Measurements from ENCODE around the gene TMEM63C.
"Not testable (repeated sequence)": the region's sequence is repeated elsewhere in the genome, so short reads cannot be mapped to it uniquely, and the experiment has no call there.

The TMEM63C gene

DNA sequence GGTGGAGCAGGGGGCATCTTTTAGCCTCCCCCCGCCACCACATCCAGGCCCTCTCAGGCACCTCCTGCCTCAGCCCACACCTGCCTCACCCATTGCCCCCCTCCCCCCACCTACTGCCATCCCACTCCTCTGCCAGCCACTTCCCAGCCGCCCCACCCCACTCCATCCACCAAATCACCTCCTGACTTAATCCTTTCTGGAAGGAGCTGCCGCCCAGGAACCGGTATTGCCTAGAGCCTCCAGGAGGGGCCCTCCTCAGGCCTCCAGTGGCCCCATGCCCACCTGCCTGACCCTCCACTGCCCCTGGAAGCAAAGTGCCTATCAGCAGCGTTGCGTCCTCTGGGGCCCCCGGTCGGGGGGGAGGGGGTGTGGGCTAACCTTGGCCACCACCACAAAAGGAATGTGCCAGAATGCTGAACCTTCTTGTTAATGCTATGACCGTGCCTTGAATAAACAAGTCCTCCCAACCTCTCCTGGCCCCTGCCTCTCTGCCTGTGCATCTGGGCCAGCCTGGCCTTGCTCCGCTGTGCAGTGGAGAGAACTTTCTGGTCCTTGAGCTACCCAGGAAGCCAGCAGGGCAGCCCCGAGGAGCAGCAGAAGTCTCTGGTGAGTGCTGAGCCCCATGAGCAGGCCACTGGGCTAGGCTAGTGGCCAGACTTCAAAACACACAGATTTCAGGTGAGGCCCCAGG is 77.6 kb downstream of the TMEM63C start:
- no peak for DNase-seq

DNA sequence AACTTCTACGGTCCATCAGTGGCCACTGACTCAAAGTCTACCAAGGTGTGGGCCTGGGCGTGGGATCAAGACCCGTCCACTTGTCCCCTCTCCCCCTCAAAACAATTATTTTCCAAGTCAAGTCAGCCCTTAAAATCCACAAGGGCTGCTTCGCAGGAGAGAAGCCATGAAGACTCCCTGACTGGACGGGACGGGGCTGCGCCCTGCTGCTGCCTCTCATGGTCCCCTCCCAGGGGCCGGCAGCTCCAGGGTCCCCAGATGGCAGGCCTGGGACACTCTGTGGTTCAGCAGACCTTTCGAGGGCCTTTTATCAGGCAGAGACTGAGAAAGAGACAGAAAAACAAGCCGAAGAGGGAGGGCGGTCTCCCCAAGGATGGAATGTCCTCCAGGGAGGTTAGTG is 78.6 kb downstream of the TMEM63C start:
- no peak for DNase-seq

DNA sequence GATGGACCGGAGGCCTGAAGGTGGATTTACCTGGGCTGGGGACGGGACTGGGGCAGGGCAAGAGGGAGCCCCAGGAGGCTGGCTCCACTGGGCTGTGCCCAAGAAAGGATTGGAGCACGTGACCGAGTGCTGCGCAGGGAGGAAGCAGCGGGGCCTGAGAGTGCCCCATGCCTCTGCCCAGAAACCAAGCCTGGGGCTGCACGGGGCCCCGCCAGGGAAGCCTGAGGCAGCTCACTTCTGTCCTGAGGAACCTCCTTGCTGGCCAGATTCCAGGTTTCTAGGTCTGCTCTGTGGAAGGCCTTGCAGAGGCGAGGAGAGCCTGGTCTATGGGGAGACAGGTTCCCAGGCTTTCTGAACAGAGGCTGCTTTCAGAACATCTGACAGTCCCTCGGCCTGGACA is 79.0 kb downstream of the TMEM63C start:
- no peak for DNase-seq

DNA sequence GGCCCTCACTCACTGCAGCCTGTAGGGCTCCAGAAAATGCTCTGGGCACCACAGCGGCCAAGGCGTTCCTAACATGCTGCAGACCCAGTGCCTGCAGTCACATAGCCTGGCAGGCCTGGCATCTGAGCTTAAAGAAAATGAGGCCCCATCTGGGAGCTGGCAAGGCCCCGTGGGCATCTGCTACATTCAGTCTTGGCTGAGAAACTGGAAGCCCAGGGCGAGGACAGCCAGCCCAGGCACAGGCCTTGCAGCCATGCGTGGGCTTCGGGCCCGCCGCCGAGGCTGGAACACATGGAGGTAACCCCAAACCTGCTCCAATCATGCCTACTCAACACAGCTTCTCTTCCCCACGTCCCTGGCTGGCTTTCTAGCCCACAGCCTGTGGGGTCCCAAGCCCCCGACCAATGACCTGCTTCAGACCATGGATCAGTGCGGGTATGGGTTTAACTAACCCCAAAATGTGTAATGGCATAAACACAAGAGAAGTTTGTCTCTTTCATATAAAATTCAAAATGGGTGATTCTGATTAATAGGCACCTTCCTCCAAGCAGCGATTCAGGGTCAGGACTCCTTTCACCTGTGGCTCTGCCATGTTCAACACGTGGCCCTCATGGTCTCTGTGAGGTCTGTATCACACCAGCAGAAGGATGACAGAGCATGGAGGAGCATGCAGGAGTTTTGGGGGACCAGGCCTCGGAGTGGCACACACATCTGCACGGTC is 83.0 kb downstream of the TMEM63C start:
- no peak for DNase-seq

DNA sequence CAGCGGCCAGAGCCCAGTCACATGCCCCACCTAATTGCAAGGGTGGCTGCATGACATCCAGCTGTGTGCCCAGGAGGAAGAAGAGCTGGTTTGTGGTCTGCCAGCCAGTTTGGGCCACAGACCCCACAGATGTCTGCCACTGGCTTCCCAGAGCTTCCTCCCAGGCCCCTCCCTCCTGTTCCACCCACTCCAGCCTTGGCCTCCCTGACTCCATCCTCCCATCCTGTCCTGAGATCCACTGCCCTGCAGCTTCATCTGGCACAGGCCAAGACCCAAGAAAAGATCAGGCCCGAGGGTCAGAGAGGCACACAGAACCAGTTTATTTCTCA is 83.6 kb downstream of the TMEM63C start:
- DNase-seq: no peak

DNA sequence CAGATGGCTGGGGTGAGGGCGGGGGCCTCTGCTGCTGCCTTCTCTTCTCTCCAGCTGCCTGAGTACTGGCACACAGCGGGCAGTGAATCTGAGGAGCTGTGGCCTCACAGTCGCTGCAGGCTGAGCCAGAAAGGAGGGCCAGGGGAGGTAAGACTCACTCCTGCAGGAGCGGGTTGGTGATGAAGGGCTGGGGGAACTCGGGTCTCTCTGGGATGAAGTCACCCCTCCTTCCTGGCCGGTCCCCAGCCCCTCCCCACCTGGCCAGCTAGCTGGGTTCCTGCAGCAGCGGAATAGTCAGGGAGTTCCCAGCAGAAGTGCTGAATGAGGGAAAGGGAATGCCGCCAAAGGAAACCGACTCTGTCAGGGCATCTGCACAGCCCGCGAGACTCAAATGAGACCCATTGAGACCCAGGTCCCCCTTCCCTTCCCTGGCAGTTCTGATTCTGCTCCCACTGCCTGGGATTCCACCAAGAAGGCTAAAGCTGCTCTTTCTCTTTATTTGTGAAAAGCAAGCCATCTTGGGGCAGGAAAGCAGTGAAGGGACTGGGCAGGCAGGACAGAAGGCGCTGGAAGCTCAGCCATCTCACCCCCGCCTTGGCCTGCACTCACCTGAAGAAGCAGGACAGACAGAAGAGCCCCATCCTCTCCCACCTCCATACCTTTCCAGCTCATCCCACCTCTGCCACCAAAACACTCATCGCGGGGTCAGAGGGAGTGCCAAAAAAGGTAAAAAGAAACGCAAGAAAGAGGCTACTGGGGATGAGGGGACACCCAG is 84.2 kb downstream of the TMEM63C start:
- DNase-seq: no peak

DNA sequence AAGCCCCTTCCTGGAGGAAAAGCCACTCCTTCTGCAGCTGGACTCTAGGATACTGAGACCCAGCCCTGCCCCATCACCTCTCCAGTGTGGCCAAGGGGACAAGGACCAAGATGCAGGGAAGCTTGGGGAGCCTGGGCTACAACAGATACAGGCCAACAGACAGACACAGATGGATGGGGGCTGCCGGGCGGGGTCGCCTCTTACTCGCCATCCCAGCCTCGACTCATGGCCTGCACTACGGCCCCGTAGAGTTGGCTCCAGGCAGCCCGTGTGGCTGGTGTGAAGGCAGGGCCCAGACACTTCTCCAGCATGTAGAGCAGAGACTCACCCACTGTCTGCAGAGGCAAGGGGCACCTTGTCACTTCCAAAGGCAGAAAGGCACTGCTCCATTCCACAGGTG is 84.7 kb downstream of the TMEM63C start:
- DNase-seq: no peak

DNA sequence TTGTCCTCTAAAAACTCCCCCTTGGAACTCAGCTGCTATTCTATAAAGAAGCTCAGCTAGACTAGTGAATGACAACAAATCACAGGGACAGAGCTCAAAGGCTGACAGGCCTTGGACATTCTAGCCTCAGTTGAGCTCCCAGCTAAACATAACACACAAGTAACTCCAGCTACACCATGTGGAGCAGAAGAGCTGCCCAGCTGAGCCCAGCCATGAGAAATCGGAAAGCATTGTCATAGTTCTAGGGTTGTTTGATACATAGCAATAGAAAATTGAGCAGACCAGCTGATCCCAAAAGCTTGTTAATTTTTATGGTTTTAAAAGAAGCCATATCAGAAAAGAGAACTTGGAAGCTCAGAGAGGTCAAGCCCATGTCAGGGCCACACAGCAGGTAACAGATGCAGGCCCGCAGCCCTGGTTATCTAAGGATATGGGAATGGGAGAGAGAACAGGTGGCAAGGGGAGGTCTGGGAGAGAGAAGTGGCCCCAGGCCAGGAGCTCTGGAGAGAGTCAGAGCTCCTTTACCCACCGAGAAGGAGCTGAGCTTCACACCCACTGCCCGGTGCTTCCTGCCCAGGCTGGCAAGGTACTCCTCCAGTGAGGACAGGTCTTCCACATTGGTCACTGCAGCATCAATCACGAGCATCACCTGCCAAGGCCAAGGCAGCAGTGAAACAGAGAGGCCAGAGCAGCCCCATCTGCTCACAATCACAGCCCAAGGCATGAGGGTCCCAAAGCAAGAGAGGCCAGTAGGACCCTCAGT is 86.5 kb downstream of the TMEM63C start:
- DNase-seq: no peak

DNA sequence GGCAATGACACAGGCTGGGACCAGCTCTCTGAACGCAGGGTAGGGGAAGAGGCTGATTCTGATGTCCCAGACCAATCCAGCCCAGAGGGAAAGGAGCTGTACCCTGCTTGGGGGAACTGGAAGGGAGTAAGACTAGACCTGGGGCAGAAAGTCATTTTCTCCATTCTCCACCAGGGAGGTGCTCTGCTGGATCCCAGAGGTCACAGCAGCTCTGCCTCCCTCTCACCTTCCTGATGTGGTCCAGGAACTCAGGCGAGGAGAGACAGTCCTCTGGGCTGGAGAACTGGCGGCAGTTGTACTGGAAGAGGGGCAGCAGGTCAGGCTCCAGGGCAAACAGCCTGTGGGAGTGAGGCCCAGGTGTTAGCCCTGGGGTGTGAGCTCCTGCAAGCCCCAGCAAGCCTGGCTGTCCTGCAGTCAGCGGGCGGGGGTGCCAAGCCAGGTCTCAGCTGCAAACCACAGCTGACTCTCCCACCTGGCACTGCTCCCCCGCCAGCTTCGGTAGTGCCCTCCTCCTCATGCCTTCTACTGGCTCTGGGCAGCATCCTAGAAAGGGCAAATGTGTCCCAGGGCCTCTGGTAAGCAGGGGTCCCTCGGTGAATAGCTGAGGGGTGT is 87.5 kb downstream of the TMEM63C start:
- DNase-seq: no peak

DNA sequence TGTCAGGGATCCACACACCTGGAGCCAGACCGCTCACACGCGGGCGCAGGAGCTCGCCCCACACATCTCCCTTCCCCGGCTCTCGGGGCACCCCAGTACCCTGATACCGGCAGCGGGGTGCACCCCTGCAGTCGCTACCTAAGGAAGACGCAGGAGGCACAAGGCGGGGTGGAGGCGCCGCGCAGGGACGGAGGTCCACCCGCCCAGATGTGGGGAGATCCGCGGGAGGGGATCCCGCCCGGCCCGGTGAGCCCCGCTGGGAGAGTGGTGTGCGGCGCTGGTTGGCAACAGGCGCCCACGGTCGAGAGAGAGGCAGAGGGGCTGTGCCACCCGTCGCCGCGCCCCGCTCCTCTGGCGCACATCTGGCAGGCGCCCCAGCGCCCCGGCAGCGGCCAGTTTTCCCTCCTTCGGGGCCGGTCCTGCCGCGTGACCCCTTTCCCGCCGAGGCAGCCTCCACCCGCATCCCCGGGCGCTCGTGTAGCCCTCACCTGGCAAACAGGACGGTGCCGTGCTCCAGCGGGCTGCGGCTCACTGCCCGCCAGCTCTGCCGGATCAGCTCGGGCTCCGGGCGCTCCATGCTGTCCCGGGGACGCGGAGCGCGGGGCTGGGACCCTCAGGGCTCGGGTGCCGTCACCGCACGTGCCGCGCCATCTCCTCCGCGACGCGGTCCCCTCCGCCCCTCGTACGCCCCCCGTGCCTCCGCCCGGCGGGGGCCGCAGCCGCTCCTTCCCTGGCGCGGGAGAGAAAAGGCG is 88.9 kb downstream of the TMEM63C start:
- DNase-seq: no peak

DNA sequence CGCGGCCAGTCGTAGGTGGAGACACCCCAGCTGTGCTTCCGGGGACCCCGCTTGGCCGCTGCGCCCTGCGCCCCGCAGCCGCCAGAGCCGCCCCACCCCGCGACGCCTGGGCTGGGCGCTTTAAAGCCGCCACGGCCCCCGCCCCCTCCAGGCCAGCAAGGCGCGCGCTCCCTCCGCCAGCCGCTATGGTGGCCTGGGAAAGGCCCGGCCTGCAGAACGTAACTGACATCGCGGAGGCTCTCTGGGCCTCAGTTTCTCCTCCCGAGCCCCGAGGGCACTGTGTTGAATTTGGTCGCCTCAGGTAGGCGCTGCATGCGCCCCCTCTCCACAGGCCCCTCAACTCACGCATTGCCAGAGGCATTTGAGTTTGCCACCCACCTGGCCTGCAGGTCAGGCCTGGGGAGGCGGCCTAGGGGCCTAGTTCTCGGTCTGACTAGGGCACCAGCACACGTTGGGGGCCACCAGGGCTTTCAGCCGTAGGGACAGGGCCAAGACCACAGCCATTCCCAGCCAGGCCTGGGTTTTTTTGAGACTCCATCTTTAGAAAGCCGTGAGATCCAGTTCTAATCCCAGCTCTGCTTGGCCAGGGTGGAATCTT is 89.6 kb downstream of the TMEM63C start, which contains the start of gene NGB:
Gene NGB, minus strand, starts transcription at position 94 of the 598 bp plus-strand sequence. CDS start 269 bp downstream, outside the sequence.
- no peak for DNase-seq

DNA sequence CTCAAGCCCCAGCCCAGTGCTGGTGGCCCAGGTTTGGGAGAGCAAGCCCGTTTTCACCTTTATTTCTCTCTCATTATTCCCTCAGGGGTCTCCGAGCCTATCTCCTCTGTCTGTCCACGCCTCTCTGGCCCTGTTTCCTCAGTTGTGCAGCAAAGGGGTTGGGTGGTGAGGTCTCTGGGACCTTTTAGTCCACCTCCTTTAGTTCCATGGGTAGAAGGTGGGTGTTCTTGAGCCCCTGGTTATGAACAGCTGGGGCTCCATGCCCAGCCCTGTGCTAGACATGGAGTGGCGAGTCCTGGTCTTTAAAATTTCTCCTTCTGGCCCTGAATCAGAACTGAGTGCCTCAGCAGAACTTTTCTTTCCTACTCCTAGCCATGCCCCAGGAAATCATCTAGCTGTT is 90.7 kb downstream of the TMEM63C start:
- no peak for DNase-seq

DNA sequence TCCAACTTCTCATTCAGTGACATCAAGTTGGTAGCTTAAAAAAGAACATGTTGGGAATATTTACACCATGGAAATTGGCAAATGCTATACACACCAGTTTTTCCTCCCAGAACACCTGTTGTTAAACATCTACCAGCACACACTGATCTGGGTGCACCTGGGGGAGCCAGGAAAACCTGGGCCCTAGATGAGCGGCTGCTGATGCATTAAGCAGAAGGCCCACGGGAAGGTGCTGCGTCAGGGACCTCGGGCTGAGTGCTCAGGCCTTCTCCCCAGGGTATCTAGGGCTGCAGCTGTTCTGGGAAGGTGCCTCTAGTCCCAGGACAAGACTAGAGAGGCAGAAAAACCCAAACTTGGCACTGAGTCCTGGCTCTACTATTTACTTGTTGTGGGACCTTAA is 92.2 kb downstream of the TMEM63C start:
- DNase-seq: no peak

DNA sequence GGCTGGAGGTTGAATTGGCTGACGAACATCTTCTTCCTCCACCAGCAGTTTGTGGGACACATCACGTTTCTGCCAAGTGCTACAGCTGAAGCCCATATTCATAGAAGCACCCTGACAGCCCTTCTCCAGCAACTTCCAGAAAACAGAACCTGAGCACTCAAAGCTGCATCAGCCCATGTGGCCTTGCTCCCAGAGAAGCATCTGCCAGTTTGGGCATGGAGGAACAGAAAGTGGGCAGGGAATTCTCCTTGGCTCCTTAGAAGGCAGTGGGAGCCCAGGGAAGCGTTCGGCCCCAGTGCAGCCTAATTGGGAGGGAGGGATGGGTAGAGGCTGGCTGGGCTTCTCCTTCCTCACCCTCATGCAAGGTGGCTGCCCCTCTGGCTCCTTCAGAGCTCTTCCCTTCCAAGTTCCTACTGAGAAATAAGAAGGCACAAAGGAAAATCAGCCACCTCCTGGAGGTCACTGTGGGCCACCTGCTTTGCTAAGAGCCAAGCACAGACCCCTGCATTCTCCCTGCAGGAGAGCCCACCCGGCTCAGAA is 93.5 kb downstream of the TMEM63C start:
- no peak for DNase-seq

DNA sequence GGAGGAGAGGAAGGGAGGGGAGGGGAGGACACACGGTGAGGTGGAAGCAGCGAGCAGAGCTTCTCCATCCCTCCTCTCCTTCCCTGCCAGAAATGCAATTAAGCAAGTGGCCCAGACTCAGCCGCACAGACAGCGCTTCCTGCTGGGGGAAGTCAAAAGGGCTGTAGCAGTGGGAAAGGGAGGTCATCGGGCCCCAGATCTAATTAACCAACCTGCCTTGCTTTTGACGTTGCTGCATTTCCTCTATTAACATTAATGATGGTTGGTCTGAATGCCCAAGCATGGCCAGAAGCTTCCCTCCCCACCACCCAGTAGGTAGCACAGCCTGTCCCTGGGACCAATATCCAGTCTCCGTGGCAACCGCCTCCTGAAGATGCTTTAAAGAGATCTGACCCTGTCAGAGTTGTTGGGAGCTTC is 94.0 kb downstream of the TMEM63C start:
- no peak for DNase-seq

DNA sequence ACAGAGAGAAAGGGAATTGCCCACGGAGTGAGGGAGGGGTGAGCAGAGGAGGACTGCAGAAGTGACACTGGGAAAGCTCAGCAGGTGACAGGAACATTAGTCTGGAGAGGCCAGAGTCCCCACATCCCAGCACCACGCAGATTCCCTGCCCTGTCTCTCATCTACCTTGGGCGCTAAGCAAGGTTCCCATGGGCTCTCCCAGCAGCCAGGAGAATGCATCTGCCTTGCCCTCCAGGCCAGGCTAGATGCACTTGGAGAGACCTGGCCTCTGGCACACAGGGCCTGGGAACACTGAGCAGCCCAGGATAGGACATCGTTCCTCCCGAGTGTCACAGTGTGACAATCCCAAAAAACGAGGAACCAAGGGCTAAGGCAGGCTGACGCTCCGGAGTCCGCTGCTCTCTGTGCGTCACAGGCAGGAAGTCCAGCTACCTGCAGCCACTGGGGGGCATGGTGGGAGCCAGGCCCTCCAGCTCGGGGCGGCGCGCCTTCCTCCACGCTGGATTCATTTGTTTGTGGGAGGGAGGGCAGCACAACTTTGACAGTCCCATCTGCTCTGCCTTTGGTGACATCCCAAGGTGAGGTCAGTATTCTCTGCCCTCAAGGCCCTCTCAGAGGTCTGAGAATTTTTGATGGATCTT is 94.8 kb downstream of the TMEM63C start:
- no peak for DNase-seq

DNA sequence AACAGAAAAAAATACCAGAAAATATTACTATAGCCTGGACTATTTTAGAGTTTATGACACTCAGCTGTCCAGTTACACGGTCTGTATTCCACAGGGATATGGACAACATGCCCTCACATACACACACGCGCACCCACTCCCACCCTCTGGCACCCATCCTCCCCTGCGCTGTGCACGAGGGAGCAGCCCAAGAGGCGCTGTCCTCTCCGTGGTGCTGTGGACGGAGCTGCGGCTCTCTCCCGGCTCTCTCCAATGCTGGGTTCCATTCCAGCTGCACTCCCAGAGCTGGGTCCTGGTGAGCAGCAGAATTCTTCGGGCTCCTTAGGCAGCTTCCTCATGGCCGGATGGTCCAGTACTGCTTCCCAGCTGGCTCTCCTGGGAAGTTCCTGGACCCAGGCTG is 95.4 kb downstream of the TMEM63C start:
- DNase-seq: no peak

DNA sequence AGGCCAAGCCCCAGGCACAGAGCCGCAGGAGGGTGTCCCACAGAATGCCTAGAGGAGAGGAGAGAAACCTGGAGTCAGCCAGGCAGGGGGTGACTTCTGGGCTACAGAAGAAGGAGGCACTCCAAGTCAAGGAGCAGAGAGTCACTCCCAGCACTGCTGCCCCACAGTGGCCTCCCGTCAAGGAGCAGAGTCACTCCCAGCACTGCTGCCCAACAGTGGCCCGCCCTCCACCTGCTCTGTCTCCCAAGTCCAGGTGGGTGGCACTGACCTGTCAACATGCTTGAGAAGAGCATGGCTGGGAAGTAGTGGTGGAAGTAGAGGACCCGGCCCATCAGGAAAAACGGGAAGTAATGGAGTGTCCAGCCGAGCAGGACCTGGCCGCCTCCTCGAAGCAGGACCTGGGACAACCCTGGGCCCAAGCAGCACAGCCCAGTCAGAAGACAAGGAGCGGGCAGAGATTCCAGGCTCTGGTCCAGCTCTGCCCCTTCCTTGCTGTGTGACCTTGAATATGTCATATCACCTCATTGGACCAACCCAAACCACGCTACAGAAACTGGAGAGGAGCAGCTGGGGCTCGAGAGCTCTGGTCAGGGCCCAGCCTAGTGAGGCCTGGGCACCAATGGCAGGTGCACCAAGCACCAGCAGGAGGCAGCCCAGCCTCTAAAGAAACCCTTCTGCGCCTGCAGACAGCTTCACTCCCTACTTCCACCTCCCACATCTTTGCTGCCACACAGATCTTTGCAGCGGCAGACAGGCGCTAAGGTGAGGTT is 97.0 kb downstream of the TMEM63C start:
- DNase-seq: no peak

DNA sequence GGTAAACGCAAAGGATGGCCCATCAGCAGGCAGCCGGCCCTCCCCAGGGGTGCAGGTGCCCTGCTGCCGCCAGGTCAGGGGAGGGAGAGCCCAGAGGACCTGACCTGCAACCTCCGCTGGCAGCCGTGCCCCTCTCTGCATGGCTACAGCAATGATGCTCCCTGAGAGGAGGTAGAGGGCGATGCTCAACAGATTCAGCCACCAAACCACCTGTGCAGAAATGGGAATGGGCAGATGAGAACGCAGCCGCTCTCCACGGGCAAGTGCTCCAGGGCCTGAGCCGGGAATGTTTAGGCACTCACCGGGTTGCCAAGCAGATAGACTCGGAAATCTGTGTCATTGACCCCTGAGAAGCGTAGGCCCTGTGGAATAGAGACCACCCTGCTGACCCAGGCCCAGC is 98.1 kb downstream of the TMEM63C start:
- DNase-seq: no peak

DNA sequence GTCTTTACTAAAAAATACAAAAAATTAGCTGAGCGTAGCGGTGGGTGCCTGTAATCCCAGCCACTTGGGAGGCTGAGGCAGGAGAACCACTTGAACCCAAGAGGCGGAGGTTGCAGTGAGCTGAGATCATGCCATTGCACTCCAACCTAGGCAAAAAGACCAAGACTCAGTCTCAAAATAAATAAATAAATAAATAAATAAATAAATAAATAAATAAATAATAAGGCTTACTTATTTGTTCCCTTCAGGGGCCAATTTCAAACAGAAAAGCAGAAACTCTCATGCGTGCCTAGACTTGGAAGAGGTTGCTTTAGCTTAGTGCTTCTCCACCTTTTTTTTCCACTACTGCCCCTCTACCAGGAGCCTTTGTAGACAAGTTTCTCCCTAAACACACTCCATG is 99.3 kb downstream of the TMEM63C start:
- not testable (repeated sequence) for DNase-seq
